ENCODE measurements around the gene GPR152.
"Not testable (repeated sequence)": the region's sequence is repeated elsewhere in the genome, so short reads cannot be mapped to it uniquely, and the experiment has no call there.

The GPR152 gene

DNA sequence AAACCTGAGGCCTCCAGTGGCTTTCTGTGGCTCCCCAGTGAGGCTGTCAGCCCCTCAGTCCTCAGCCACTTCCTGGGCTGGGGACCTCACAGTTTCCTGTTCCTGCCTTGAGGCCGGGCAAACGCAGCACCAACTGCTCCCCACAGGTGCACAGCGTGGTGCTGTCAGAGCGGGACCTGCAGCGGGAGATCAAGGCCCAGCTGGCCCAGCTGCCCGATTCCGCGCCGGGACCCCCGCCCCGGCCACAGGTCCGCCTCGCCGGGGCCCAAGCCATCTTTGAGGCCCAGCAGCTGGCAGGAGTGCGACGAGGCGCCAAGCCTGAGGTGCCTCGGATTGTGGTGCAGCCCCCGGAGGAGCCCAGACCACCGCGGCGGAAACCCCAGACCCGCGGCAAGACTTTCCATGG, 43.3 kb downstream of the GPR152 start:
- DNase-seq (ENCODE audit: low read depth), result no peak

DNA sequence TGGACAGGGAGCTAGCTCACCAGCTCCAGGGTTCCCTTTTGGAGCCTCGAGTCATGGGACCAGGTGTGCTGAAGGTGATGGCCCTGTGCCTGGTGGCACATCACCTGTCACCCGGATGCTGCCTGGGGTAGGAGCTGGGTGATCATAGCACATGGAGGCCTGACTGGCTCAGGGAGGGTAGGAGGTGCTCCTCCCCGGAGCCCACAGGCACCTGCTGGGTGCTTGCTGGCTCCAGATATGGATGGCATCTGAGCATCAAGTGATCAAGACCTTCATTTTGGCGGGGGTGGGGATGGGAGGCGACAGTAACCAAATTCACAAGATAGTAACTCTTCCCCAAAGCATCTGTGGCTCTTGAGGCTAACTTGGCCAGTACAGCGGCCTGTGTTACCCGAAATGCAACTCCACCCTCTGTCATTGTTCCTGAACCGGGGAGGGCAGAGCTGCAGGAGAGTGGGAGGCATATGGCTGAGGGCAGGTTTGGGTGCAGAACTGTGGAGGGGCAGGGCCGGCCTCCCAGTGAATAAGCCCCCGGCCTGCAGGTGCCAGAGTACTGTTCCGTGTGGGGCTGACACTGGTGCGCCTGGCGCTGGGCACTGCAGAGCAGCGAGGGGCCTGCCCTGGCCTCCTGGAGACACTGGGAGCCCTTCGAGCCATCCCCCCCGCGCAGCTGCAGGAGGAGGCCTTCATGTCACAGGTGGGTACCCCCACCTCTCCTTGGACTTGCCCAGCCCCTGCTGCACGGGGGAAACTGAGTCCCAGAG, 43.9 kb downstream of the GPR152 start:
- no peak for DNase-seq (ENCODE audit: low read depth)

DNA sequence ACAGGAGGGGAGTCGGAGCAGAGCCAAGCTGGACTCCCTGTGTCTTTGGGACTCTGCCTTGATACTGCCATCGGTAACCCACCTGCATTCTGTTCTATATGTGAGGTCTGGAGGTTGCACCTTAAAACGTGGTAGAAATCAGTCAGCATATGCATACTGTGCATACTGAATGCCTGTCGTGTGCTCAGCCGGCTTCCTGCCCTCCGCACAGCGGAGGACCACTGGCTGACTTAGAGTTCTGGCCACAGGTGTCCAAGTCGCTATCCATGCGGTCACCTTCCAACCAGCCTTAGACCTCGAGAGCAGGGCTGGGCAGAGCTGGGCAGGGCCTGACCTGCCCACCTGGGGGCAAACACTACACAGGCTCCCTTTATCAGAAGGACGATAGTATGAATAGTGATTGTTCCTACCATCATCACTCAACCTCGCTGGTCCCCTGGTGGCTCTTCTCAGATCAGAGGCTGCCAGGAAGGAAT, 44.8 kb downstream of the GPR152 start:
- no peak for DNase-seq (ENCODE audit: low read depth)

DNA sequence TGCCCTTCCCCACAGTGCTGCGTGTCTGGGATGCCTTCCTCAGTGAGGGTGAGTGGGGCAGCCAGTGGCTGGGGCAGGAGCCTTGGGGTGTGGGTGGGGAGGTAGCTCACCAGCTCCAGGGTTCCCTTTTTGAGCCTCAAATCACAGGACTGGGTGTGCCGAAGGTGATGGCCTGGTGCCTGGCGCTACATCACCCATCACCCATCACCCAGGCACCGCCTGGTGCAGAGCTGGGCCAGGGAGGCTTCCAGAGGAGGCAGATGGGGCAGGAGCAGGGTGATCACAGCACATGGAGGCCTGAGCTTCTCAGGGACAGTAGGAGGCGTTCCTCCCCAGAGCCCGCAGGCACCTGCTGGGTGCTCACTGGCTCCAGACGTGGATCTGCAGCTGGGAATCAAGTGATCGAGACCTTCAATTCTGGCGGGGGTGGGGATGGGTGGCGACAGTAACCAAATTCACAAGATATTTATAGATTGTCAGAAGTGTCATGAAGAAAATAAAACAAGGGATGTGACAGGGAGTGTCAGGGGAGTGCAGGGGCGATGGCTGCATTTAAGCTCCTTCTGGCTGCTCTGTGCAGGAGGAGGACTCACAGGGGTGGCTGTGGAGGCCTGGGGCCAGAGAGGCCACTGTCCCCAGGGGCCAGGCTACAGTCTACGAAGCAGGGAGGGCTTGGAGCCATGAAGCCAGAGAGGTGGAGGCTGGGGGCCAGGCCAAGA, 45.4 kb downstream of the GPR152 start:
- no peak for DNase-seq (ENCODE audit: low read depth)

- no peak for DNase-seq (ENCODE audit: low read depth)
Measured at GRCh38 chr11:67406420-67406968, 46.0 kb downstream of the GPR152 start.

GRCh38 chr11:67405688-67406339, 46.7 kb downstream of the GPR152 start:
- no peak for DNase-seq (ENCODE audit: low read depth)

DNA sequence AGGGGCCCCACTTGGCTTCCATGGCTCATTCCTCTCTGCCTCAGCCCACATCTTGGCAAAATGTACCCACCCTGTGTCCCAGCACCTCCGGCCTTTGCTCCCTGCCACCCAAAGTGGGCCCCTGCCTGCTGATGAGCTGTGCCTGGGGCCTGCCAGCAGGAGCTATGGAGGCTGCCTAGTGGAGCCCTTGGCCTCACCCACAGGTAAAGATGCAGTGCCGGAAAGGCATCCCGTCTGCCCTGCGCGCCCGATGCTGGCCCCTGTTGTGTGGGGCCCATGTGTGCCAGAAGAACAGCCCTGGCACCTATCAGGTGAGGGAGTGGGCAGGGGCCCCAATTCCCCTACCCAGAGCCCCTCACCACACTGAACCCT, 47.3 kb downstream of the GPR152 start:
- no peak for DNase-seq (ENCODE audit: low read depth)

- DNase-seq (ENCODE audit: low read depth), result no peak
Measured at GRCh38 chr11:67404515-67405195, 47.9 kb downstream of the GPR152 start.

GRCh38 chr11:67403085-67403484, 49.4 kb downstream of the GPR152 start:
- not testable (repeated sequence) for DNase-seq (ENCODE audit: low read depth)

DNA sequence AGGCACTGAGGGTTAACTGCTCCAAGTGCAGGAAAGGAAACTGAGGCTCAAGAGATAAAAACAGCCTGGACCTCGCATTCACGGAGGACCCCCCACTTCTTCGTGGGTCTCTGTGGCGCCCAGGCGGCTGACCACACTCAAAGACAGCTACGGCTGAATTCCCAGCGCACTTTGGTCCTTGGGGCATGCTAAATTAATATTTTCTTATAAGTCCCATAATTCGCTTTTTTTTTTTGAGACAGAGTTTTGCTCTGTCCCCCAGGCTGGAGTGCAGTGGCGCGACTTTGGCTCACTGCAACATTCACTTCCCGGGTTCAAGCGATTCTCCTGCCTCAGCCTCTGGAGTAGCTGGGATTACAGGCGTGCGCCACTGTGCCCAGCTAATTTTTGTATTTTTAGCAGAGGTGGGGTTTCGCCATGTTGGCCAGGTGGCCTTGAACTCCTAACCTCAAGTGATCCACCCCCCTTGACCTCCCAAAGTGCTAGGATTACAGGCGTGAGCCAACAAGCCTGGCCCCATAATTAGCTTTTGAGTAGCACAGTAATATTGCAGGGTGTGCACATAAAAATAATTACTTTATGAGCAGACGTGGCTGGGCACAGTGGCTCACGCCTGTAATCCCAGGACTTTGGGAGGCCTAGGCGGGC, 50.2 kb downstream of the GPR152 start:
- not testable (repeated sequence) for DNase-seq (ENCODE audit: low read depth)

GRCh38 chr11:67401495-67402191, 50.9 kb downstream of the GPR152 start, which contains the start of gene PPP1CA:
TSS of gene PPP1CA (minus strand) at chr11:67401858. CDS start at chr11:67401782, 76 bp downstream.
- peak; percentile 47 for DNase-seq (ENCODE audit: low read depth)

All from HS-5 (cell line).